Activated gamma-delta T cell treated with Interleukin-2 at 50 U/mL for 16 hours (primary cell): Measurements from ENCODE around the gene SLC4A7.
"Not testable (repeated sequence)": the region's sequence is repeated elsewhere in the genome, so short reads cannot be mapped to it uniquely, and the experiment has no call there.

Experiments used
- DNase-seq: peaks from one replicate; pipeline ENCODE4 v3.0.0-alpha.2; 2020

The SLC4A7 gene

GRCh38 chr3:27484015-27484844 lies at the start of gene SLC4A7:
TSS of gene SLC4A7 (minus strand) at chr3:27484384. CDS start at chr3:27484126, 258 bp downstream.
- DNase-seq = peak; percentile 99

DNA sequence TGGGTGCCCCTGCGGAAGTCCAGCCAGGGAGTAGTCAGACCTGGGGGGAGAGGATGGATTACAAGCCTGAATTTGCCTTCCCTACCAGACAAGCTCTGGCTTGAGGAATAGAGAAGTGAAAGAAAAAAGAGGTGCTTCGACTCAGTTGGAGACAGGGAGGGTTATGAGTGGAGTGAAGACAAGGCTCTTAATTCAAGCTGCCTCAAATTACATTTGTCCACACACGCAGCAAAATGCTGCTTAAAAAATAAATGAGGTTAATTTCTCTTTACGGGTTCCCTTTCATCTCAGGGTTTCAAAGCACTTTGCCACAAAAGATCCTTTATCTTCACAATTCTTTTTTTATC lies 49.0 kb upstream of the SLC4A7 start:
- DNase-seq = no peak

- DNase-seq = no peak
Measured at GRCh38 chr3:27532426-27533260, 48.5 kb upstream of the SLC4A7 start.

DNA sequence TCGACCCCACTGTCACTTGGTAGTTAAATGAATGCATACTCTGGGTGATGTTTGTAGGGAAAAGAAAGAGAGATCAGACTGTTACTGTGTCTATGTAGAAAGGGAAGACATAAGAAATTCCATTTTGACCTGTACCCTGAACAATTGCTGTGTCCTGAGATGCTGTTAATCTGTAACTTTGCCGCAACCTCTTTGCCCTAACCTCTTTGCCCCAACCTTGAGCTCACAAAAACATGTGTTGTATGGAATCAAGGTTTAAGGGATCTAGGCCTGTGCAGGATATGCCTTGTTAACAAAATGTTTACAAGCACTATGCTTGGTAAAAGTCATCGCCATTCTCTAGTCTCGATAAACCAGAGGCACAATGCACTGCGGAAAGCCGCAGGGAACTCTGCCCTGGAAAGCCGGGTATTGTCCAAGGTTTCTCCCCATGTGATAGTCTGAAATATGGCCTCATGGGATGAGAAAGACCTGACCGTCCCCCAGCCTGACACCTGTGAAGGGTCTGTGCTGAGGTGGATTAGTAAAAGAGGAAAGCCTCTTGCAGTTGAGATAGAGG lies 47.1 kb upstream of the SLC4A7 start:
- not testable (repeated sequence) for DNase-seq

DNA sequence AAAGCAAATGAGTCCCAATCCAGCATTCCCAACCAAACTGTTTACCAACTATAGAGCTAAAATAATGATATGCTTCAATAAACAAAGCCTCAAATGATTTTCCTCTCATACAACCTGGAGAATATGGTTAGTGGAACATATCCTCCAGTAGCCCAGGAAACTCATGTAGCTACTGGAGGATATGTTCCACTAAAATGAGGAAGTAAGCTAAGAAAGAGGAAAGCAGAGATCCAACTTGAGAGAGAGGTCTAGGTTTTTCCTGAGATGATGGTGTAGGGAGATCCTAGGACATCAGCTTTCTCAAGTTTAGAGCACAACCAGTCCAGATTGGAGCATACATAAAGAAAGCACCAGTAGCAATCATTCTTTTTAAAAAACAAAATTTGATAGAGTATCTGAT lies 44.6 kb upstream of the SLC4A7 start:
- DNase-seq = no peak

DNA sequence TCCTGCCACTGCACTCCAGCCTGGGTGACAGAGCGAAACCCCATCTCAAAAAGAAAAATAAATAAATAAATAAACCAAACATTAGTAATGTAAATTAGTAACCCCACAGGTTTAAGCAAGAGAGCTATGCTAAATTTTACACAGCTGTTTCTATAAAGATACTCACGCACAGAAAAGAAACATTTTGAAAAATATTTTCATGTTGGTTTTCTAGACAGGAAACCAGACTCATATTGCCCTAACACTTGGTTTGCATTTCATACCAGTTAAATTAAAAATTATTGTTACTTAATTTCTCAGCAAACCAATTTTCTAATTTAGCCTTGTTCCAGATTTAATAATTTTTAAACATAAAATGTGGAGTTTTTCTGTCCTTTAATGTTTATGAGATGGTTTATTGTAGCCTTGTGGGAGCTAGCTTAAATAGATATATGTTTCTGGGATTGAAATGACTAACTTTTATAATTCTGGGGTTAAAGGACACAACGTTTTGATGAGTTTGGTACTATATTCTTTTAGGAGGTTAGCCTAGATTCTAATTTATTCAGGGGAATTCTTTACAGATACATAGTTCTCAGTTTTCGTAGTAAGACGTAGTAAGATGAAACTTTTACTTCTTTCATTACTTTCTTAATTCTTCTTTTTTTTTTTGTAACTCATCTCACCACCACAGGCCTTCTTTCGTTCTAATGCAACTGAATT lies 42.6 kb upstream of the SLC4A7 start:
- no peak for DNase-seq

DNA sequence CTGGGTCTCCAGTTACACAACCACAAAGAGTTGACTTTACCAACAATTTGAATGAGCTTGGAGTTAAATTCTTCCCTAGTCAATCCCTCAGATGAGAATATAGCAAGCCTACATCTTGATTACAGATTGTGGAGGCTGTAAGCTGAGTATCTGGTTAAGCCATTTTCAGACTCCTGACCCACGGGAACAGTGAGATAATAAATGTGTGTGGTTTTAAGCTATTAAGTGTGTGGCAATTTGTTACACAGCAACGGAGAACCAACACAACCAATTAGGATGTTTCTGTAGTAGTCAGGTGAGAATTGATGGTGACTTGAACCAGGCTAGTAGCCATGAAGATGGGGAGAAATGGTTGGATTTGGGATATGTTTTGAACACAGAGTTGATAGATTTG lies 37.7 kb upstream of the SLC4A7 start:
- no peak for DNase-seq

GRCh38 chr3:27521179-27521871 lies 37.1 kb upstream of the SLC4A7 start:
- no peak for DNase-seq

DNA sequence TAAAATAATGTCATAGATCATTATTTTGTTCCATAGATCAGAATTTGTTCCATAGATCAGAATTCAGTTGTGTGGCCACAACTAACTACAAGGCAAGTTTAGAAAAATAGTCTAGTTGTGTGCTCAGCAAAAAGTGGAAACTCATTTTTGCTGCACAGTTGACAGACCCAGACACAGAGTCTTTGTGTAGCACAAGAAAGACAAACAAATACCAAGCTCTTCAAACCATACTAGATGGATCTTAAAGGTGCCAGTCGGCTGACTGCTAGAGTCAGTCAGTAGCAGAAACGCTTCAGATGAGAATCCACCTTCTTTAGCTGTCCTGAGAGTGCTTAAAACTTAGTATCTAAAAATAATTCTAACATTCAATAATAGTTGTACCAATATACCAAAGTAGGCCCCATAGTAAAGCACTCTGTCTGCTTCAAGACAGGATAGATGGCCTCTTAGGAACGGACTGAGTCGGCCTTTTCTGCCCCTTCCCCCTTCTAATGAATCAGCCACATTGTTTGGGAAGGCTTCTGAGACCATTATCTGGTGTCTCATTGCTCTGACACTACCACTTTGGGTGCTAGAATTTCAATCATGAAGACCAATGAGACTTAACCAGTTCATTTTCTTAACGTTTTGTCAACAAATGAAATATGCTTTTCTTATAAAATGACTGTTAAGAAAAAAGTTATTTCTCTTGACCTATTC lies 27.7 kb upstream of the SLC4A7 start:
- no peak for DNase-seq

DNA sequence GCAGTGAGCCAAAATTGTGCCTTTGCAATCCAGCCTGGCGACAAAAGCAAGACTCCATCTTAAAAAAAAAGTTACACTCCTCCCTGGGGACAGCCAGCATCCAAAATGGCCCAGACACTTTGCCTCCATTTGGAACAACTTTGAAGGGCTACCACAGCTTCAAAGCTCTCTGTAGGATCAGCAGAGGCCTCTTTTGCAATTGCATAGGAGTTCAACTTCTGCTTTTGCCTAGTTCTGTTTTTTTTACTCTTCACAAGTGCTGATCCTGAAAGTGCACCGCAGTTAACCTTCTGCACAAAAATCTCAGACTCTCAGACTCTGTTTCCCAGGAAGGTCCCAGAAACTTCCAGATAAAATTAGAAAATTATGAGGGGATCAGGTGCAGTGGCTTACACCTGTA lies 25.2 kb upstream of the SLC4A7 start:
- no peak for DNase-seq

DNA sequence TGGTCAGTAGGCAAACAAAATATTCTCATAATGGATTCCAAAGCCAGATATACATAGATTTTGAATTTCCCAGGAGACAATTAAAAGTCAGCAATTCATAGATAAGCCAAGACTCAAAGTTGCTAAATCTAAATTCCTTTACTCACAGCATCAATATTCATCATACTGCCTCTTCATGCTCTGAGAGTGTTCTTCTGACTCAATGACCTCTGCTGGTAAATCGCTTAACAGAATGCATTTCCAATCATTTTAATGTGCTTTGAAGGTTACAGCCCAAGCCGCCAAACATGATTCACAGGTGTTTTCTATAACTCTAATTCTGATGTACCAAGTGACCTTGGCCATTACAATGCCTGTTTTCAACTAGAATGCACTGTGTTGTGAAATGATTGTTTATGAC lies 24.2 kb upstream of the SLC4A7 start:
- DNase-seq = no peak

DNA sequence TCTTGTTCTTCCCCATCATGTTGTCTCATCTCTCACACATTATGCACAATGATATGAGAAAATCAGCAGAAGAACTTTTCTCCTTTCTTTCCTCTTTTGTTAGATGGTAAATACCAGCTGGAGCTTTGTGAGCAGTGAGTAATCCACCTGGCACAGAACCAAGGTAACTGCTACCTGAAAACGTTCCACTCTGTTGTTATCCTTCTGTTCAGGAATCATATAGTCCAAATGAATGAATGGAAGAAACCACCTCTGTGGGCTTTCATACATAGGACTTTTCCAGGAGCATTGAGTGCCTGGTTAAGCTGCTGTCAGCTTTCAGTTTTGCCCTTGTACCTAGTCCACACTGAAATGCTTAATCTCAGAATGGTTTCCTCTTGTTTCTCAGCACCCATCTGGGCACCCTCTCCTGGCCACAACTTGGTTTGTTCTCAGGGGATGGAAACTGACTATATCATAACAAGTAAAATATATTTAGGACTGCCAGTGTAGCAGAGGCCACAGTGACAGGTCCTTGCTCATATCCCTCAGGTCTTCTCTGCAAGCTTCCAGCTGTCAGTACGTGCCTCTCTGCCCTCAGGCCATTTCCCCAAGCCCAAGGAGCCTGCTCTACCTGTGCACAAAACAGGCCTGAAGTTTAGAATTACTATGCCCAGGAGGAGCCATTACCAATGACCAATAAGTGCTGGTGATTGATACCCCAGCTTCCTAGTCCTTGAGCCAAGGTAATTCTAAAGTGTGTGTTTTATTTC lies 23.5 kb upstream of the SLC4A7 start:
- no peak for DNase-seq

DNA sequence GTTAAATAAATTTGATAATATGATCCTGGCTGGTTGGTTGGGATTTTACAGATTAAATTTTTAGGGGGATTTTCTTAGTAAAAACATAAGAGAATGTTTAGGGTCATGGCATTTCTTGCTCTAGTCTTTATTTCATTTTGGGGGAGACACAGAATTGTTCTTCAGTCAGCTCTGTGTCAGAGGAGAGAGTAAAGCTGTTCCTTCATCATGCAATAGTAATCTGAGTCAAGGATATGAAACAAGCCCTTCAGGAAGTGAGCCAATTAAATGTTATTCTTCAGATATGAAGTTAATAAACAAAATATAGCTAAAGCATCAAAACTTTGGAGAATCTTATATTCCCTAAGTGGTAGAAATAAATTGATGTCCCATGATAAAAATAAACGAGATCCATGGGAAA lies 22.9 kb upstream of the SLC4A7 start:
- DNase-seq = no peak

DNA sequence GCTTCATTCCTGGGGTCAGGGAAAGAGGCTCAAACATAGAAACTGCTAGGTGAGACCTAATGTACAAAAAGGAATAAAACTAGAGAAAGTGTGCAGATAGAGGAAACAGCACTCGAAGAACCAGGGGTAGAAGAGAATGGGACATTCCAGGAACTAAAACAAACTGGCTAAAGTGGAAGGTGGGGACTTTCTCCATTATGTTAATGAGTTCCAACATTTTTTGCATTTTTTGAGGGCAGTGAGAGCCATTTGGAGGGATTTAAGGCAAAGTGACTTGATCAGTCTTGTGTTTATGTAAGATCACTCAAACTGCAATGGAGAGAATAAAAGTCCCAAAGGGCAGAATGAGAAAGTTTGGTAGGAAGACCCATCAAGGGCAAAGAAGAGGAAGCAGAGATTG lies 20.6 kb upstream of the SLC4A7 start:
- DNase-seq = no peak

DNA sequence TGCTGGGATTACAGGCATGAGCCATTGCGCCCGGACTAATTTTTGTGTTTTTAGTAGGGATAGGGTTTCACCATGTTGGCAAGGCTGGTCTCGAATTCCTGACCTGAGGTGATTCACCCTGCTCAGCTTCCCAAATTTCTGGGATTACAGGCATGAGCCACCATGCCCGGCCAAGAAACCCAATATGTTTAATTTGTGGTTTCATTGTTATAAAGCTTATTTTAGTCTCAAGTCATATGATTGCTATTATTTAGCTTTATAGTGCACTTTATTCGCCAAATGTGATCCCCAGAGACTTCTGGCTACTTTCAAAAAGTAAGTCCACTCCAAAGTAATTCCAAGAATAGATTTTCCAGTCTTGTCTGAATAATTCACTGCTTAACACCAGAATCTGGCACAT lies 19.3 kb upstream of the SLC4A7 start:
- no peak for DNase-seq

DNA sequence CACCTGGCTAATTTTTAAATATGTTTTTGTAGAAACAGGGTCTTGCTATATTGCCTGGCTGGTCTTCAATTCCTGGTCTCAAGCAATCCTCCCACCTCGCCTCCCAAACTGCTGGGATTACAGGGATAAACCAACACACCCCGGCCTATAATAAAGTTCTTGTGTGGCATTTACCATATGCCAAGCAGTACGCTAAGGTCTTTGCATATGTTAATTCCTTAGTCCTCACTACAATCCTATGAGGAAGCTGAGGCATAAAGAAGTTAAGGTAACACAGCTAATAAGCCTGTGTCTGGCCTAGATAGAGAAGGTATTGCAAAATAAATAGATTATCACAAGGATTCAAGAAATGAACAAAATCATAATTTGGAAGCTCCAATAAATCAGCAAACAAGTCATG lies 17.6 kb upstream of the SLC4A7 start:
- no peak for DNase-seq

- no peak for DNase-seq
Measured at GRCh38 chr3:27500986-27501385, 16.8 kb upstream of the SLC4A7 start.

DNA sequence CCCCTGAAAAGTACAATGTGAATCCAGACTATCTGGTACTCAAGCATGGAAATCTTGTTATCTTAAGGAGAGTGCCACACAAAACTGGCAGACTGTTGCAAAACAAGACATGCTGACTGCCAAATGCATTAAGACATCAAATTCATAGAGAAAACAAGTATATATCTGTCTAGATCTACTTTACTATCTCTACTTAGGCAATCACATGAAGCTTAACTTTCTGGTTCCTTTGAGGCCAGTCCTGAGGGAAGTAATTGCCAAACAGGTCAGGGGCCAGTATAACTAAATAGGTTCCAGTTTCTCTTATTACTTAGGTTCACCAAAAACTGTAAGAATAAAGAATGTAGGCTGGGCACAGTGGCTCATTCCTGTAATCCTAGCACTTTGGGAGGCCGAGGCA lies 15.9 kb upstream of the SLC4A7 start:
- DNase-seq = no peak

- DNase-seq = no peak
Measured at GRCh38 chr3:27494784-27495183, 10.6 kb upstream of the SLC4A7 start.

DNA sequence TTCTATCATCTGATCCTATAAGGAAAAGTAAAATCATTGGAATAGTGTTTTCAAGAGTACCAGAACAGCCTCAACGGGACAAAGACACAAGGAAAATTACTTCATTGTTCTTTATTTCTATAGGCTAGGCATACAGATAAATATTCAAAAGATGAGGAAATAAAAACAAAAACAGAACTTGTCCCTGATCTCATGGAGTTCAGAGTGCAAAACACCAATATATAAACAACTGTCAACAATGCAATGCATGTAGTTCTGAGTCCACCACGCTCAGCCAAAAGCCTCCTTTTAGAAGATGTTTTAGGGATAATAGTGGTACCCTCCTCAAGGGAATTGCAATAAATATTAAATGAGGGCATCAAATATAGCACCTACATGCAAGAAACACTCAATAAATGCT lies 4.6 kb upstream of the SLC4A7 start:
- no peak for DNase-seq

- no peak for DNase-seq
Measured at GRCh38 chr3:27487383-27487782, 3.2 kb upstream of the SLC4A7 start.
